AG09309 (cell line): ENCODE results near the gene RNF20.

Experiments
- DNase-seq: peaks from one replicate; pipeline ENCODE4 v3.0.0-alpha.2; 2010; ENCODE audit warnings: low read depth
- H3K4me3 ChIP-seq: 2 replicates; pipeline ENCODE4 v1.5.1; 2011; ENCODE audit warnings: mild to moderate bottlenecking, low read depth, low read length, moderate library complexity; ENCODE audit not compliant: control insufficient read depth
- TF ChIP-seq, protein P1 (sequence below): IDR thresholded peaks from 2 replicates; pipeline ENCODE4 v1.5.1; 2011; ENCODE audit warnings: mild to moderate bottlenecking, low read depth, low read length, inconsistent platforms; ENCODE audit not compliant: insufficient read depth, control insufficient read depth; ENCODE audit errors: missing control alignments

RNF20 gene

DNA sequence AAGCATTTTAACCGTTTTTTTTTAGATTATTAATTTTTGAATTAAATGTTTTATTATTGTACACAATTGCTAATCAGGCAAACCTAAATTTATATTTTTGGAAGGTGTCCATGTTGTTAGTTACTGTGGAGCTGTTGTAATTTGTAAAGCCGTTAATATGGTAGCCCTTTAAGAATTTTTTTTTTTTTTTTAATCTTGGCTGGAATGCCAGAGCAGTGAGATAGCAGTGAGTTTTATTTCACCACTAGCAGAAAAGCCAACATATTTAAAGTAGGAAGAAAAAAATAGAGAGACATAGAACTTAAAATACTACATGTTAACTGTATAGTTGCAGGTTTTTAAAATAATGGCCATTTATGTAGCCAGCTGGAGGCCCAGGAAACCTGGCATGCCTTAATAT, 35.3 kb upstream of the RNF20 start:
- DNase-seq = no peak
- TF ChIP-seq, protein P1, sequence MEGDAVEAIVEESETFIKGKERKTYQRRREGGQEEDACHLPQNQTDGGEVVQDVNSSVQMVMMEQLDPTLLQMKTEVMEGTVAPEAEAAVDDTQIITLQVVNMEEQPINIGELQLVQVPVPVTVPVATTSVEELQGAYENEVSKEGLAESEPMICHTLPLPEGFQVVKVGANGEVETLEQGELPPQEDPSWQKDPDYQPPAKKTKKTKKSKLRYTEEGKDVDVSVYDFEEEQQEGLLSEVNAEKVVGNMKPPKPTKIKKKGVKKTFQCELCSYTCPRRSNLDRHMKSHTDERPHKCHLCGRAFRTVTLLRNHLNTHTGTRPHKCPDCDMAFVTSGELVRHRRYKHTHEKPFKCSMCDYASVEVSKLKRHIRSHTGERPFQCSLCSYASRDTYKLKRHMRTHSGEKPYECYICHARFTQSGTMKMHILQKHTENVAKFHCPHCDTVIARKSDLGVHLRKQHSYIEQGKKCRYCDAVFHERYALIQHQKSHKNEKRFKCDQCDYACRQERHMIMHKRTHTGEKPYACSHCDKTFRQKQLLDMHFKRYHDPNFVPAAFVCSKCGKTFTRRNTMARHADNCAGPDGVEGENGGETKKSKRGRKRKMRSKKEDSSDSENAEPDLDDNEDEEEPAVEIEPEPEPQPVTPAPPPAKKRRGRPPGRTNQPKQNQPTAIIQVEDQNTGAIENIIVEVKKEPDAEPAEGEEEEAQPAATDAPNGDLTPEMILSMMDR = no peak
- H3K4me3 ChIP-seq = no peak overlapping the region

DNA sequence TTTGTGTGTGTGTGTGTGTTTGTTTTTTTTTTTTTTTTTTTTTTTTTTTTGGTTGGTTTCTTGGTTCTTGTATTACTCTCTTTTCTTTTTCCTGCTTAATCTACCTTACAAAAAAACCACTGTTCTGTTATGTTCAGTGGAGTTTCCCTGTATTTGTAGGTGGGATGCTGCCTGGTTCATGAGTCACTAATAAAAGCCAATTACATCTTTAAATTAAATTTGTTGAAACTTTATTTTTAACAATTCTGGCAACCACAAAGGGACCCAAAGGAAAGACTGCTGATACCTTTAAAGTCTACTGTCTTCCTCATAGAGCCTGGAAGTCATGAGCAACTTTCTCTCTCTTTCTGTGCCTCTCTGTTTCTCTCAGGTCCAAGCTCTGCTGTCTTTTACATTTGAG, 29.5 kb upstream of the RNF20 start:
- no peak for DNase-seq
- no peak overlapping the region for H3K4me3 ChIP-seq
- TF ChIP-seq, protein P1 = no peak

DNA sequence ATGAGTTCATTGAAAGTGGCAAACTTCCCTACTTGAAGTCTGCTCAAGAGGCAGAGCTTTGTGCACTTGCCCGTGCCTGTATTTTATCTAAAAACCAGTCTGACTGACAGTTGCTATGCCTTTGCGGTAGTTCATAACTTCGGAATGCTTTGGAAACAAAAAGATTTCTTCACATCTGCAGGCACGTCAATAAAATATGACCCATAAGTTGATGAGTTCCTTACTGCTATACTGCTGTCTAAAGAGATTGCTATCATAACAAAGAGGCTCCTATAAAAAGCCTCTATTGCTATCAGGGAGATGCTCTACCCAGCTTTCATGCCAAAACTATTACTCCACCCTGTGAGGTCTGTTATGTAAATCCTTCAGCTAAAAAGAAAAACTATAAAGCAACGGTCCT, 25.4 kb upstream of the RNF20 start:
- TF ChIP-seq, protein P1 = no peak
- H3K4me3 ChIP-seq = no peak overlapping the region
- peak; percentile 74 for DNase-seq

DNA sequence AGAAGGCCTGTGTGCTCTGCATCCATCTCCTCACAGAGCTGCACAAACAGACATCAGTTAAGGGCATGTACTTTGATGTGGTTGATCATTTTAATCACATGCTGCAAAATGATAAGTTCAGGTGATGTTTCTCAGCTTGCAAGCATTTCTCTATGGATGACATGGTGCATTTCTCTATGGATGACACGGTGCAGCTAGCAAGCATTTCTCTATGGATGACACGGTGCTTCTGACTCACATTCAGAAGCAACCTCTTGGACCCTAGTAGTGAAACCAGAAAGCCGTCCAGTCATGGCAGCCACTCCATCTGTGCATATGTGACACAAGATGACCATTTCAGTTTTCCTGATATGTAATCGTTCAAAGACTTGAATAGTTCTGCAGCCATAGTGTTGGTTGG, 24.1 kb upstream of the RNF20 start:
- no peak overlapping the region for H3K4me3 ChIP-seq
- TF ChIP-seq, protein P1 = no peak
- no peak for DNase-seq

DNA sequence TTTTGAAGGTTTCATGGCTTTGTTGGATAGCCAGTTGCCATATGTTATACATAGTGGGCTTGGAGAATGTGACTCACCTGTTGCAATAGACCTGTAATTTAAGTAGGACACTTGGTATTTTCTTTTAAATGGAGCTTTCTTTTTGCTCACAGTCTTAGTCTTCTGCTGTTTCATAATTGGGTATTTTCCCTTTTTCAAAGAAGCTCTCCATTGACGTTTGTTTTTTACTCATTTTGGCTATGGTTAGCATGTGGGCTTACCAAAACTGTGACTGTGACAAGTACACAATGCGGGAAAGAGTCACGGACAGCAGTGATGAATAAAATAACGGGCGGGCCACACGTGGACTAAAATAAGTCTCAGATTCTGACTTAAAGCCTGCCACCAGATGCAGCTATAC, 23.2 kb upstream of the RNF20 start:
- DNase-seq = no peak
- H3K4me3 ChIP-seq = no peak overlapping the region
- TF ChIP-seq, protein P1 = no peak

DNA sequence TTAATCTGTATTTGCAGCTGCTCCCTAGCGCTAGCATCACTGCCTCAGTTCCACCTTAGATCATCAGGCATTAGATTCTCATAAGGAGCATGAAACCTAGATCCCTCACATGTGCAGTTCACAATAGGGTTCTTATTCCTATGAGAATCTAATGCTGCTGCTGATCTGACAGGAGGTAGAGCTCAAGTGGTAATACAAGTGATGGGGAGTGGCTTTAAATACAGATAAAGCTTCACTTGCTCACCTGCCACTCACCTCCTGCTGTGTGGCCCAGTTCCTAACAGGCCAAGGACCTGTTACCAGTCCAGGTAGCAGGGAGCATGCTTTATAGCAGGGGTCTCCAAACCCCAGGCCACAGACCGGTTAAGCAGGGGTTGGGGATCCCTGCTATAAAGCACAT, 22.6 kb upstream of the RNF20 start:
- TF ChIP-seq, protein P1 = no peak
- no peak overlapping the region for H3K4me3 ChIP-seq
- DNase-seq = no peak

DNA sequence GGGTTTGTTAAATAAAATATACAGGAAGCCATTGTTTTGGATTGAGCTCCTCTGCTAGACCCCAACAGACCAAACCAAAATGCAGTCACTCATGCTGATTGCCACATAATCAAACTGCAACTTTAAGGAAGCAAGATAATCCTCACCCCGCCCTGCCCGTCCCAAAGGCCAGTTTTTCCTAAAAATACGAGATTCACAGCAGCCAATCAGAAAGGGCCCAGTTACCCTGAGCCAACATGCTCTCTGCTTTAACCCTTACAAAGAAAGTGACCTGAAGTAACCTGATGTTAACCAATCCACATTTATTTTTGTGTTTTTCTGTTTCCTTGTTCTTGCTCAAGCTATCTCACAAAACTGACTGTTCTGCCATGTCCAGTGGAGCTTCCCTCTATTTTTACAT, 21.5 kb upstream of the RNF20 start:
- DNase-seq = no peak
- TF ChIP-seq, protein P1 = no peak

More for the DNA sequence above, 21.5 kb upstream of the RNF20 start:
- H3K4me3 ChIP-seq = no peak overlapping the region
